K562 (cell line): ENCODE measurements around the gene KLHL8. TPM values are rescaled to one million over a fixed set of nuclear protein-coding genes. Genes with fewer than 3 reads are reported as not detected.

Experiments
- ATAC-seq: fragments of 200-7000 bp; cut with Tn5 transposase; 3 replicates; pipeline ENCODE4 v1.9.1; 2020; ENCODE audit warnings: moderate library complexity
- BruUV-seq: library from RNA; stranded (reverse); fragments of 400-500 nt; replicated peaks from 2 replicates; lab custom pipeline; 2021; lab: Mats Ljungman, UMichigan
- CTCF ChIA-PET: fragments of 300-600 bp; formaldehyde crosslinking; extraction: SDS; loops from one replicate; lab custom pipeline; 2021; ENCODE audit warnings: low intra/inter-chr PET ratio; lab: Yijun Ruan, JAX
- POLR2A ChIA-PET: fragments of 300-600, 350-650 bp; sonication (Branson Sonifier 250); formaldehyde crosslinking; extraction: SDS; loops from one replicate; lab custom pipeline; 2021; ENCODE audit warnings: antibody characterized with exemption, inconsistent platforms; lab: Yijun Ruan, JAX
- DNase-seq, 4 experiments: peaks; one replicate each; pipeline versions ENCODE4 v3.0.0 to v3.0.0-alpha.2; 2011 to 2018; ENCODE audit warnings: low spot score in 3 of 4, mixed read lengths in 3 of 4; ENCODE audit errors: extremely low read depth in 1 of 4
- FAIRE-seq: peaks from 2 replicates; lab custom pipeline; 2011; peaks lifted over from hg19 to GRCh38; lab: Jason Lieb, UNC
- H2AFZ ChIP-seq: 2 replicates; pipeline ENCODE4 v1.6.0; 2011; ENCODE audit warnings: low read depth, low read length, control low read depth, inconsistent platforms
- H3K27ac ChIP-seq: fragments of 200-600 bp; 3 replicates; pipeline ENCODE4 v1.8.0; 2011; ENCODE audit warnings: low read depth, mild to moderate bottlenecking, control low read depth, inconsistent platforms, low read length, moderate library complexity, mixed read lengths; ENCODE audit errors: extremely low read depth
- H3K27me3 ChIP-seq, 2 experiments: fragments of 300-600 bp in 1 of 2; 2 replicates in 1 of 2; 3 replicates in 1 of 2; pipeline versions ENCODE4 v1.6.0 to v1.8.0; 2011; ENCODE audit warnings: inconsistent platforms in 2 of 2, low read length in 2 of 2, mild to moderate bottlenecking in 1 of 2, mixed read lengths in 1 of 2, moderate library complexity in 1 of 2; ENCODE audit not compliant: control insufficient read depth in 2 of 2, insufficient read depth in 2 of 2
- H3K36me3 ChIP-seq: fragments of 300-600 bp; 3 replicates; pipeline ENCODE4 v1.8.0; 2011; ENCODE audit warnings: mild to moderate bottlenecking, low read length, inconsistent platforms; ENCODE audit not compliant: control insufficient read depth, insufficient read depth
- H3K4me1 ChIP-seq, 2 experiments: fragments of 200-600 bp in 1 of 2; replicated peaks in 1 of 2; 2 replicates in 1 of 2; 3 replicates in 1 of 2; pipeline versions ENCODE4 v1.5.1 to v1.8.0; 2011; ENCODE audit warnings: inconsistent platforms in 2 of 2, low read length in 2 of 2, mild to moderate bottlenecking in 1 of 2, mixed read lengths in 1 of 2, moderate library complexity in 1 of 2; ENCODE audit not compliant: control insufficient read depth in 2 of 2, insufficient read depth in 2 of 2
- H3K4me2 ChIP-seq: 2 replicates; pipeline ENCODE4 v1.6.1; 2011; ENCODE audit warnings: low read length, control low read depth, inconsistent platforms, mixed read lengths; ENCODE audit not compliant: insufficient read depth
- H3K4me3 ChIP-seq: fragments of 200-600 bp; sonication (generic), shearing (Covaris generic); 2 replicates; pipeline ENCODE4 v1.5.1; 2016; ENCODE audit warnings: control low read depth, inconsistent platforms
- H3K79me2 ChIP-seq: fragments of 200-600 bp; 3 replicates; pipeline ENCODE4 v1.8.0; 2011; ENCODE audit warnings: low read length, inconsistent platforms; ENCODE audit not compliant: control insufficient read depth, insufficient read depth
- H3K9ac ChIP-seq, 2 experiments: 2 replicates each; pipeline versions ENCODE4 v1.6.0 to v1.6.1; 2011; ENCODE audit warnings: low read depth in 2 of 2, low read length in 2 of 2, control low read depth in 1 of 2, inconsistent platforms in 1 of 2, mild to moderate bottlenecking in 1 of 2, mixed read lengths in 1 of 2; ENCODE audit not compliant: insufficient read depth in 1 of 2
- H3K9me1 ChIP-seq: one replicate; pipeline ENCODE4 v1.6.0; 2011; ENCODE audit warnings: inconsistent platforms, mild to moderate bottlenecking, low read length, moderate library complexity; ENCODE audit not compliant: control insufficient read depth, insufficient read depth
- H3K9me3 ChIP-seq: replicated peaks from 2 replicates; pipeline ENCODE4 v1.5.1; 2011; ENCODE audit warnings: low read depth, low read length, inconsistent platforms; ENCODE audit not compliant: control insufficient read depth, insufficient read depth
- H4K20me1 ChIP-seq: replicated peaks from 2 replicates; pipeline ENCODE4 v1.6.1; 2011; ENCODE audit warnings: low read length, inconsistent platforms, mixed read lengths; ENCODE audit not compliant: control insufficient read depth, insufficient read depth
- BRF1 ChIP-seq: IDR thresholded peaks from 3 replicates; pipeline ENCODE4 v1.6.1; 2011; ENCODE audit warnings: borderline replicate concordance, mild to moderate bottlenecking; ENCODE audit not compliant: insufficient read length; ENCODE audit errors: extremely low read depth
- DMBX1 ChIP-seq: fragments of 250-450 bp; sonication (Bioruptor Pico); IDR thresholded peaks from 2 replicates; pipeline ENCODE4 v1.8.0; 2022; ENCODE audit warnings: inconsistent platforms, mild to moderate bottlenecking, moderate library complexity, borderline replicate concordance
- EP300 ChIP-seq: IDR thresholded peaks from 2 replicates; pipeline ENCODE4 v1.6.1; 2012; ENCODE audit warnings: low read length, improper control_type of control experiment
- KHSRP ChIP-seq: fragments of 450-650 bp; IDR thresholded peaks from 2 replicates; pipeline ENCODE4 v1.6.1; 2017
- NCOR1 ChIP-seq: fragments of 450-650 bp; IDR thresholded peaks from 2 replicates; pipeline ENCODE4 v1.6.1; 2016; ENCODE audit warnings: mild to moderate bottlenecking, moderate library complexity
- NUFIP1 ChIP-seq: fragments of 450-650 bp; IDR thresholded peaks from 2 replicates; pipeline ENCODE4 v1.6.1; 2018; ENCODE audit not compliant: partially characterized antibody
- ZNF347 ChIP-seq: fragments of 450-650 bp; formaldehyde crosslinking; IDR thresholded peaks from 2 replicates; pipeline ENCODE4 v1.4.0; 2020; ENCODE audit warnings: low read depth, mild to moderate bottlenecking, moderate library complexity
- WGBS: fragments of 100-300 bp; shearing (Covaris generic); methylation state at CpG from one replicate; pipeline ENCODE4 v1.1.6; 2016; ENCODE audit warnings: low coverage, mixed read lengths; ENCODE audit not compliant: insufficient coverage; ENCODE audit errors: missing lambda C conversion rate; 5-methylcytosine and 5-hydroxymethylcytosine counted together
- in situ Hi-C: fragments of 300-500 bp; cut with MboI; formaldehyde crosslinking; loops from 4 replicates; pipeline ENCODE4 v1.15.0; 2018; ENCODE audit warnings: inconsistent platforms, mixed read lengths
- intact Hi-C: fragments of 100-400 bp; cut with micrococcal nuclease; formaldehyde crosslinking; loops from 2 replicates; pipeline ENCODE4 v1.14.2; 2022
- polyA plus RNA-seq, 8 experiments: library from polyadenylated mRNA; depleted of rRNA in 4 of 8; stranded (reverse) in 5 of 8; unstranded in 3 of 8; fragments of >200 nt; fragmentation: Nextera tagmentation in 2 of 8; fragmentation: Illumina TruSeq in 1 of 8; extraction: Ambion mirVana in 2 of 8; extraction: Trizol in 1 of 8; gene quantifications; 2 replicates each; pipeline versions ENCODE4 v1.2.1 to v1.2.3, GENCODE V29; 2011 to 2014; ENCODE audit warnings: inconsistent platforms in 1 of 8, missing spikeins in 1 of 8
- total RNA-seq, 7 experiments: library from RNA; depleted of rRNA in 6 of 7; stranded (reverse); fragments of >200 nt in 6 of 7; fragmentation: Illumina TruSeq in 2 of 7; extraction: Trizol in 2 of 7; gene quantifications; 2 replicates each; pipeline versions ENCODE4 v1.2.1 to v1.2.3, GENCODE V29; 2011 to 2021; ENCODE audit warnings: low replicate concordance in 1 of 7
- TF ChIP-seq, protein P1 (sequence below): sonication (generic); formaldehyde crosslinking; IDR thresholded peaks from 2 replicates; pipeline ENCODE4 v1.8.0; 2022; ENCODE audit warnings: mild to moderate bottlenecking, missing genetic modification reagents
- TF ChIP-seq, protein P2 (sequence below): IDR thresholded peaks from 3 replicates; pipeline ENCODE4 v1.6.1; 2011; ENCODE audit warnings: borderline replicate concordance, mild to moderate bottlenecking, moderate library complexity; ENCODE audit not compliant: insufficient read length; ENCODE audit errors: extremely low read depth
- TF ChIP-seq, protein P3 (sequence below), 2 experiments: fragments of 450-650 bp; IDR thresholded peaks; 2 replicates each; pipeline ENCODE4 v1.6.1; 2016; ENCODE audit warnings: mild to moderate bottlenecking in 2 of 2, borderline replicate concordance in 1 of 2, low read depth in 1 of 2, moderate library complexity in 1 of 2

Gene KLHL8
- total and polyA plus RNA-seq, 9 of the 15 experiments (the other 6 are each of a cell fraction or from before 2014, with no cell fraction given) = 8.7 to 25.3 (median 15.7) TPM

DNA sequence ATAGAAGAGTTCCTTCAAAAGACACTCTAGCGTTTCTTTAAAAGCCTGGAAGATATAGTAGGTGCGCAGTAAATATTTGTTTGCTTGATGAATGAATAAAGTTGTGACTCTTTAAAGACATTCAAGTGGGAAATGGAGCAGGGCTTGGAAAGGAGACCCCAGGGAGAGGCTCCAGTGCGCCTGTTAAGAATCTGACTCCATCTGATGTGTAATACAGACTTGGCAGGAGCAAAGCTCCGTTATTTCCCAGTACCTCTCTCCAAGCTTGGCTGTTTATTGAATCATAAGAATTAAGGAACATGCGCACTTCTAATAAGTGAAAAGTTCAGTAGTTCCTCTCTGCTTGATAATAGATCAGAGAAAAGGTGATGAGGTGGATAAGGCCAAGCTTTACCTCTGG lies 18.8 kb upstream of the KLHL8 start:
- BruUV-seq = no TSS peak
- TF ChIP-seq, protein P1, sequence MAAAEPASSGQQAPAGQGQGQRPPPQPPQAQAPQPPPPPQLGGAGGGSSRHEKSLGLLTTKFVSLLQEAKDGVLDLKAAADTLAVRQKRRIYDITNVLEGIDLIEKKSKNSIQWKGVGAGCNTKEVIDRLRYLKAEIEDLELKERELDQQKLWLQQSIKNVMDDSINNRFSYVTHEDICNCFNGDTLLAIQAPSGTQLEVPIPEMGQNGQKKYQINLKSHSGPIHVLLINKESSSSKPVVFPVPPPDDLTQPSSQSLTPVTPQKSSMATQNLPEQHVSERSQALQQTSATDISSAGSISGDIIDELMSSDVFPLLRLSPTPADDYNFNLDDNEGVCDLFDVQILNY = no peak
- TF ChIP-seq, protein P2, sequence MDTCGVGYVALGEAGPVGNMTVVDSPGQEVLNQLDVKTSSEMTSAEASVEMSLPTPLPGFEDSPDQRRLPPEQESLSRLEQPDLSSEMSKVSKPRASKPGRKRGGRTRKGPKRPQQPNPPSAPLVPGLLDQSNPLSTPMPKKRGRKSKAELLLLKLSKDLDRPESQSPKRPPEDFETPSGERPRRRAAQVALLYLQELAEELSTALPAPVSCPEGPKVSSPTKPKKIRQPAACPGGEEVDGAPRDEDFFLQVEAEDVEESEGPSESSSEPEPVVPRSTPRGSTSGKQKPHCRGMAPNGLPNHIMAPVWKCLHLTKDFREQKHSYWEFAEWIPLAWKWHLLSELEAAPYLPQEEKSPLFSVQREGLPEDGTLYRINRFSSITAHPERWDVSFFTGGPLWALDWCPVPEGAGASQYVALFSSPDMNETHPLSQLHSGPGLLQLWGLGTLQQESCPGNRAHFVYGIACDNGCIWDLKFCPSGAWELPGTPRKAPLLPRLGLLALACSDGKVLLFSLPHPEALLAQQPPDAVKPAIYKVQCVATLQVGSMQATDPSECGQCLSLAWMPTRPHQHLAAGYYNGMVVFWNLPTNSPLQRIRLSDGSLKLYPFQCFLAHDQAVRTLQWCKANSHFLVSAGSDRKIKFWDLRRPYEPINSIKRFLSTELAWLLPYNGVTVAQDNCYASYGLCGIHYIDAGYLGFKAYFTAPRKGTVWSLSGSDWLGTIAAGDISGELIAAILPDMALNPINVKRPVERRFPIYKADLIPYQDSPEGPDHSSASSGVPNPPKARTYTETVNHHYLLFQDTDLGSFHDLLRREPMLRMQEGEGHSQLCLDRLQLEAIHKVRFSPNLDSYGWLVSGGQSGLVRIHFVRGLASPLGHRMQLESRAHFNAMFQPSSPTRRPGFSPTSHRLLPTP = no peak
- TF ChIP-seq ZNF347 (CRISPR knock-in tag) (no peak), BRF1 (no peak), NCOR1 (no peak), DMBX1 (CRISPR knock-in tag) (no peak), EP300 (no peak), KHSRP (no peak), NUFIP1 (no peak)
- TF ChIP-seq, protein P3, sequence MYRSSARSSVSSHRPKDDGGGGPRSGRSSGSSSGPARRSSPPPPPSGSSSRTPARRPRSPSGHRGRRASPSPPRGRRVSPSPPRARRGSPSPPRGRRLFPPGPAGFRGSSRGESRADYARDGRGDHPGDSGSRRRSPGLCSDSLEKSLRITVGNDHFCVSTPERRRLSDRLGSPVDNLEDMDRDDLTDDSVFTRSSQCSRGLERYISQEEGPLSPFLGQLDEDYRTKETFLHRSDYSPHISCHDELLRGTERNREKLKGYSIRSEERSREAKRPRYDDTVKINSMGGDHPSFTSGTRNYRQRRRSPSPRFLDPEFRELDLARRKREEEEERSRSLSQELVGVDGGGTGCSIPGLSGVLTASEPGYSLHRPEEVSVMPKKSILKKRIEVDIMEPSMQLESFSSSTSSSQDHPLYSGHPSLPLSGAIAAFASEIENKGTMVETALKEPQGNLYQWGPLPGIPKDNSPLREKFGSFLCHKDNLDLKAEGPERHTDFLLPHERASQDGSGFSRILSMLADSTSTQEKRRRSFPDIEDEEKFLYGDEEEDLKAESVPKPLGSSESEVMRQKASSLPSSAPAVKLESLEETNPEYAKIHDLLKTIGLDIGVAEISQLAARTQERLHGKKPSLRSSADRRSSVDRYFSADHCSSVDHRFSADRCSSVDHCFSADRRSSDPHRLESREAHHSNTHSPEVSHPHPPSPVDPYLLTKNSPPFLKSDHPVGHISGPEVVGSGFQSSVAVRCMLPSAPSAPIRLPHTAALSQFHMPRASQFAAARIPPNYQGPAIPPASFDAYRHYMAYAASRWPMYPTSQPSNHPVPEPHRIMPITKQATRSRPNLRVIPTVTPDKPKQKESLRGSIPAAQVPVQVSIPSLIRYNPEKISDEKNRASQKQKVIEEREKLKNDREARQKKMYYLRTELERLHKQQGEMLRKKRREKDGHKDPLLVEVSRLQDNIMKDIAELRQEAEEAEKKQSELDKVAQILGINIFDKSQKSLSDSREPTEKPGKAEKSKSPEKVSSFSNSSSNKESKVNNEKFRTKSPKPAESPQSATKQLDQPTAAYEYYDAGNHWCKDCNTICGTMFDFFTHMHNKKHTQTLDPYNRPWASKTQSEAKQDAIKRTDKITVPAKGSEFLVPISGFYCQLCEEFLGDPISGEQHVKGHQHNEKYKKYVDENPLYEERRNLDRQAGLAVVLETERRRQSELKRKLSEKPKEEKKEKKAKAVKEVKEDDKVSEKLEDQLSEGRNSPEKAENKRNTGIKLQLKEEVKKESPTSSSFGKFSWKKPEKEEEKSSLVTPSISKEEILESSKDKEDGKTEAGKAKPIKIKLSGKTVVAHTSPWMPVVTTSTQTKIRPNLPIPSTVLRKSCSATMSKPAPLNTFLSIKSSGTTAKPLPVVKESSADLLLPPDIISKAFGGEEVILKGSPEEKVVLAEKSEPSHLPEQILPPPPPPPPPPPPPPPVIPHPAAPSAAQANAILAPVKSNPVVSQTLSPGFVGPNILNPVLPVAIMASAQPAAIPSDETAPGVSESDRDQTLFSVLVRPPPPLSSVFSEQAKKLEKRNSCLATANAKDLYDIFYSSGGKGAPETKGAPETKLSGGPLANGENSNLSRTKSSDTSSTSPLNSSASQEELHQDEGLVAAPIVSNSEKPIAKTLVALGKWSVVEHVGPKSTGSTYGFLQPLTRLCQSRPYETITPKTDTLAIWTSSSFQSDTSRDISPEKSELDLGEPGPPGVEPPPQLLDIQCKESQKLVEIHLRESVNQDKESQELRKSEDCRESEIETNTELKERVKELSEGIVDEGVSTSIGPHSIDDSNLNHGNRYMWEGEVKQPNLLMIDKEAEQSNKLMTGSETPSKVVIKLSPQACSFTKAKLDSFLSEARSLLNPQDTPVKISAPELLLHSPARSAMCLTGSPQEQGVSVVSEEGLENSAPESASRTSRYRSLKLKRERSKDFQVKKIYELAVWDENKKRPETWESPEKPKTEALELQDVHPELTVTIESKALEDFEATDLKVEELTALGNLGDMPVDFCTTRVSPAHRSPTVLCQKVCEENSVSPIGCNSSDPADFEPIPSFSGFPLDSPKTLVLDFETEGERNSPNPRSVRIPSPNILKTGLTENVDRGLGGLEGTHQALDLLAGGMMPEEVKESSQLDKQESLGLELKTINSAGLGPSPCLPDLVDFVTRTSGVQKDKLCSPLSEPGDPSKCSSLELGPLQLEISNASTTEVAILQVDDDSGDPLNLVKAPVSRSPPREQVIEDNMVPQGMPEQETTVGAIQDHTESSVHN (IDR thresholded peaks at IDR 0.05; ENCODE audit: borderline replicate concordance in 1 of 2, low read depth in 1 of 2) = no peak

More for the DNA sequence above, 18.8 kb upstream of the KLHL8 start:
- Histone ChIP-seq H3K9me1 (no peaks in the 10 kb centered on the region), H3K36me3 (no peaks in the 10 kb centered on the region), H3K79me2 (no peaks in the 10 kb centered on the region), H3K9ac (no peak overlapping the region), H3K27me3 (no peaks in the 10 kb centered on the region), H3K4me2 (no peak overlapping the region), H4K20me1 (no peaks in the 10 kb centered on the region), H3K27ac (no peak overlapping the region), H3K4me1 (peaks cover 0 to 3% of the 10 kb centered on the region in 2 experiments; a peak in 1 of 5 replicates), H2AFZ (no peak overlapping the region), H3K4me3 (no peak overlapping the region), H3K9me3 (peaks cover 9% of the 10 kb centered on the region)
- in situ Hi-C loops (loop anchor here (10.0 kb wide), 1 partner anchor 334 kb away; no protein-coding TSS in a partner anchor), intact Hi-C loops (loop anchor here (5.0 kb wide), 1 partner anchor 742 kb away; no protein-coding TSS in a partner anchor)
- ATAC-seq = no peak
- no peak for FAIRE-seq
- WGBS = 19% methylated on average over 5 of the region's 5 CpGs
- POLR2A ChIA-PET = no interaction called here
- CTCF ChIA-PET = interaction anchor here (1.6 kb wide), 1 partner anchor 89 kb away, joined by 4 read pairs; no protein-coding TSS in a partner anchor
- DNase-seq = no peak
